Nephron (organoid): ENCODE results near the gene GALE.

Experiments used
- H3K27ac Mint-ChIP-seq, 3 experiments: 2 replicates each; pipeline ENCODE4 v1.8.0; 2020; ENCODE audit warnings: mixed read lengths in 3 of 3, mild to moderate bottlenecking in 2 of 3, moderate library complexity in 1 of 3
- H3K27me3 Mint-ChIP-seq: 2 replicates; pipeline ENCODE4 v1.8.0; 2021; ENCODE audit warnings: low read depth, mild to moderate bottlenecking, moderate library complexity, mixed read lengths
- H3K36me3 Mint-ChIP-seq: 2 replicates; pipeline ENCODE4 v1.8.0; 2020; ENCODE audit warnings: low read depth, mixed read lengths
- H3K4me1 Mint-ChIP-seq: 2 replicates; pipeline ENCODE4 v1.8.0; 2020; ENCODE audit warnings: mixed read lengths
- H3K4me3 Mint-ChIP-seq, 3 experiments: 2 replicates each; pipeline ENCODE4 v1.8.0; 2020; ENCODE audit warnings: mild to moderate bottlenecking in 3 of 3, mixed read lengths in 3 of 3, moderate library complexity in 2 of 3
- H3K9me3 Mint-ChIP-seq: 2 replicates; pipeline ENCODE4 v1.8.0; 2020; ENCODE audit warnings: mixed read lengths
- TF ChIP-seq, protein P1 (sequence below), 3 experiments: fragments of 200-600 bp; sonication (generic); IDR thresholded peaks; one replicate each; pipeline ENCODE4 v1.5.0; 2021; ENCODE audit warnings: antibody characterized with exemption in 3 of 3; ENCODE audit not compliant: unreplicated experiment in 3 of 3

GALE gene

GRCh38 chr1:23752909-23753308 lies 47.6 kb downstream of the GALE start:
- Mint-ChIP-seq H3K4me1 (no peaks in the 10 kb centered on the region), H3K27ac (no peak overlapping the region), H3K9me3 (no peaks in the 10 kb centered on the region), H3K36me3 (peaks cover 71% of the 10 kb centered on the region), H3K4me3 (no peak overlapping the region), H3K27me3 (no peaks in the 10 kb centered on the region)
- TF ChIP-seq, protein P1, sequence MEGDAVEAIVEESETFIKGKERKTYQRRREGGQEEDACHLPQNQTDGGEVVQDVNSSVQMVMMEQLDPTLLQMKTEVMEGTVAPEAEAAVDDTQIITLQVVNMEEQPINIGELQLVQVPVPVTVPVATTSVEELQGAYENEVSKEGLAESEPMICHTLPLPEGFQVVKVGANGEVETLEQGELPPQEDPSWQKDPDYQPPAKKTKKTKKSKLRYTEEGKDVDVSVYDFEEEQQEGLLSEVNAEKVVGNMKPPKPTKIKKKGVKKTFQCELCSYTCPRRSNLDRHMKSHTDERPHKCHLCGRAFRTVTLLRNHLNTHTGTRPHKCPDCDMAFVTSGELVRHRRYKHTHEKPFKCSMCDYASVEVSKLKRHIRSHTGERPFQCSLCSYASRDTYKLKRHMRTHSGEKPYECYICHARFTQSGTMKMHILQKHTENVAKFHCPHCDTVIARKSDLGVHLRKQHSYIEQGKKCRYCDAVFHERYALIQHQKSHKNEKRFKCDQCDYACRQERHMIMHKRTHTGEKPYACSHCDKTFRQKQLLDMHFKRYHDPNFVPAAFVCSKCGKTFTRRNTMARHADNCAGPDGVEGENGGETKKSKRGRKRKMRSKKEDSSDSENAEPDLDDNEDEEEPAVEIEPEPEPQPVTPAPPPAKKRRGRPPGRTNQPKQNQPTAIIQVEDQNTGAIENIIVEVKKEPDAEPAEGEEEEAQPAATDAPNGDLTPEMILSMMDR (IDR thresholded peaks at IDR 0.05; ENCODE audit: unreplicated experiment in 3 of 3): no peak

- Mint-ChIP-seq H3K27ac (peak overlapping the region in 2 of 3 experiments; percentile 8 to 37), H3K36me3 (peaks cover 67% of the 10 kb centered on the region), H3K4me1 (peaks cover 2% of the 10 kb centered on the region), H3K9me3 (no peaks in the 10 kb centered on the region), H3K27me3 (no peaks in the 10 kb centered on the region), H3K4me3 (no peak overlapping the region)
- TF ChIP-seq, protein P1 (IDR thresholded peaks at IDR 0.05; ENCODE audit: unreplicated experiment in 3 of 3): no peak
Observed at GRCh38 chr1:23751815-23752200, 48.7 kb downstream of the GALE start.

GRCh38 chr1:23751050-23751814 lies 49.3 kb downstream of the GALE start:
- no peak overlapping the region for H3K4me3 Mint-ChIP-seq
- TF ChIP-seq, protein P1 (IDR thresholded peaks at IDR 0.05; ENCODE audit: unreplicated experiment in 3 of 3): peak; percentile 48 to 64 (median 62)
- no peaks in the 10 kb centered on the region for H3K27me3 Mint-ChIP-seq
- no peaks in the 10 kb centered on the region for H3K9me3 Mint-ChIP-seq
- H3K27ac Mint-ChIP-seq: peak overlapping the region in 2 of 3 experiments; percentile 8 to 37
- peaks cover 4% of the 10 kb centered on the region for H3K4me1 Mint-ChIP-seq
- peaks cover 66% of the 10 kb centered on the region for H3K36me3 Mint-ChIP-seq

GRCh38 chr1:23748016-23748415 lies 52.5 kb downstream of the GALE start:
- TF ChIP-seq, protein P1 (IDR thresholded peaks at IDR 0.05; ENCODE audit: unreplicated experiment in 3 of 3): no peak
- Mint-ChIP-seq H3K4me1 (peaks cover 19% of the 10 kb centered on the region), H3K4me3 (no peak overlapping the region), H3K36me3 (peaks cover 42% of the 10 kb centered on the region), H3K27me3 (no peaks in the 10 kb centered on the region), H3K9me3 (no peaks in the 10 kb centered on the region), H3K27ac (no peak overlapping the region)
